Activated CD4-positive, alpha-beta T cell treated with anti-CD3 and anti-CD28 coated beads, Interleukin-2, amount 50 U/mL, for 1 hour (primary cell): ENCODE results near the gene MARCHF9.

Experiments used
- DNase-seq: peaks from one replicate; pipeline ENCODE4 v3.0.0-alpha.2; 2020

The MARCHF9 gene

DNA sequence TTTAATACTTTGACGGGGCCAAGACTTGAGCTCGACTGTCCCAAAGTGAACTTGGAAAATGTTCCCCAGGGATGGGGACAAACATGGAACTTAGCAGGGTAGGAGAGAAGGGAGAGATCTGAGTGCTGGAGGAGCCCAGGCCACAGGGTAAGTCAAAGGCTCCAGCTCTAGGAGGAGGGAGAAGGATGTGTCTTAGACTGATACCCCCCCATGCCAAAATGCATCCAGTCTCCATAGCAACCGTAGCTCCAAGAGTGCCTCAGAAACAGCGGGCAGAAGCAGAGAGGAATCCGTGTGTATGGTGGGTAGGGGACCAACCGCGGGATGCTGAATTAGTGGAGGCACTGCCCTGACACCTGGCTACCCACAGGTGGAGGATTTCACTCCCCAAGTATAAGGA, 15.5 kb upstream of the MARCHF9 start:
- no peak for DNase-seq

GRCh38 chr12:57739914-57740538, 14.9 kb upstream of the MARCHF9 start:
- no peak for DNase-seq

- DNase-seq = peak; percentile 66
Measured at GRCh38 chr12:57740656-57741412, 14.1 kb upstream of the MARCHF9 start.

DNA sequence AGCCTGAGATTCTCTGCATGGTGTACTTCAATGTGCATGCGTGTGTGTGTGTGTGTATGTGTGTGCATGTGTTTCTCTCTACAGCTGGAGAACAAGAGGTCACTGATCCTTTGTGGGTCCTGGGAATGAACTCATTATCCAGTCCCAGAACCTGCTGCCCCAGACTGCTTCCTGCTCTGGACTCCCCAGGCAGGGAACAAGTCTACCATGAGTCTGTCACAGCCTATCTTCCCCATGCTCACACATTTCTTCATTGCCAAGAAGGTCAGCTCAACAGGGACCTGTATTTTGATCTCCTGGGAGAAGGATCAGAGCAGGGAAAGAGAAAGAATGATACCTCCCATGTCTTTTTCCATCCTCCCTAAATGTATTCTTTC, 13.5 kb upstream of the MARCHF9 start:
- DNase-seq = no peak

DNA sequence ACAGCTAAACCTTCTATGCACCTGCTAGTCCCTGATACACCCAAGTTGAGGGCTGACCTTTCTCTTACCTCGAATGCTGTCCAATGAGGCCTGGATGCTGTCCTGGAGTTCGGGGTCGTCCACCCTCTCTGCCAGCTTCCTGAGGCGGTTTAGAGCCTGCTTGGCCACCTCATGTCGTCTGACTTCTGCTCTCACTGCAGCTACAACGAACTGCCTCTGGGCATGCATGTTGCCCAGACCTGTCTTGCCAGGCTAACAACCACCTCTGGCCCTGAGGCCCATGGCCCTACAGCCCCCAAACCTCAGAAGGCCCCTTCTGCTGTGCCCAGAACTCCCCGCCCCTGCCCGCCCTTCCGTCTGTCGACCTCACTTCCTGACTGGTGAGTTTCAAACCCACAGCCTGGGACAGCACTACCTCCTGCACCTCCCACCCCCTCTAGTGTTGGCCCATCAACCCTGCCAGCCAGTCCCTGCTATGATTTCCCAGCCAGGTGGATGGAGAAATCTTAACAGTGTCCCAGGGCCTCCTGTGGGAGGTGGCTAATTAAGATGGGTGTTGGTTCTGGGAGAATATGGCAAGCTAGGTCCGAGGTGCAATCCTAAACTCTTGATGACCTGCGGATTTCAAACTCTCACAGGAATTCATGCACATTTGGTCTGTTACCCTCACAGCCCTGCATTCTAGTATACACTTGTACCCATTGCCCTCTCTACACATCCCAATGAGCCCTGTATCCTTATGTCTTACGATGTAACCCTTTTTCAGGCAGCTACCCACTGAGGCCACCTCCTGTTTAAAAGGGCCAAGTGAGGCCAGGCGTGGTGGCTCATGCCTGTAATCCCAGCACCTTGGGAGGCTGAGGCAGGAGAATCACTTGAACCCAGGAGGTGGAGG, 12.8 kb upstream of the MARCHF9 start:
- peak; percentile 71 for DNase-seq

DNA sequence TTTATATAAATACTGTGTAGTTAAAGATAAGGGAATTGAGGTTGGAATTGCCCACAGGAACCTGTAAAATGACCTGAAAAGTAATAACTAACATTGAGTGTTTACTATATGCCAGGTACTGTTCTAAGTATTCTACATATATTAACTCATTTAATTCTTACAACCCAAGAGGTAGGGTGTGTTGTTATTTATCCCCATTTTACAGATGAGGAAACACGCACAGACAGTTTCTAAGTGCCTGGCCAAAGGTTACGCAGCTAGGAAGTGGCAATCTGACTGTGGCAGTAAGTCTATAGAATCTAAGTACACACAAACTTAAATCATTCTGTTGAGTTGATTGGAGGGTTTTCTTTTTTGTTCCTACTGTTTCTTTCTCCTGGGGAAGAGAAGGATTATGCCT, 11.1 kb upstream of the MARCHF9 start:
- no peak for DNase-seq

- peak; percentile 67 for DNase-seq
Measured at GRCh38 chr12:57744194-57744776, 10.6 kb upstream of the MARCHF9 start.

DNA sequence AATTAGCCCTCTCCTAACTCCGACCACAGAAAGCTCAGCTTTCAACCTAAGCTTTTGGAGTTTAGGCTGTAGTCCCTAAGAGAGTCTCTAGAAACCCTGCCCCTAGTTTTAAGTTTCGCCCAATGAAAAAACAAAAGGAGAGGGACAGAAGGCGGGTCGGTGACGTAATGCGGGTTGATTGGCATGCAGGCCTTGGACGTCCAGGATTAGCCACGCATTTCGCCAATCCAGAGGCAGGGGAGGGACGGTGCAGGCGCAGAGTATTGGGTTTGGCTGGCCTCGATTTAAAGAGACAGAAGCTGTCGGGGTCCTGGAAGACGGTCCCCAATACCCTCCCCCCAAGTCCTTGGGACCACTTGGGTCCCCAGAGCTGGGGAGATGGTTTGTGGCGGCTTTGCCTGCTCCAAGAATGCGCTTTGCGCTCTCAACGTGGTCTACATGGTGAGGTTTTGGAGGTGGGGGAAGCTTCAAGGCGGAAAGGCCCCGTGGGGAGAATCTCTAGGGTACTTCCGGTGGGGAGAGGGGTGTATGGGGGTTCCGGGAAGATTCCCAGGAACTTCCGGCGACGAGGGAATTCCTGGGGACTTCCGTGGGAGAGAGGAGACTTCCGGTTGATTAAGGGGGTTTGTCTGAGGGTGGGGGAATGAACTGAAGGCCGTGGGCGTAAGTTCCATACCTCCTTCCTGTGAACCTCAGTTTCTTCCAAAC, 10.0 kb upstream of the MARCHF9 start, which contains the start of gene TSPAN31:
Gene TSPAN31, plus strand, starts transcription at position 263 of the 708 bp plus-strand sequence. Its CDS starts 116 bp downstream, at position 379.
- DNase-seq = peak; percentile 93

- no peak for DNase-seq
Measured at GRCh38 chr12:57745485-57745881, 9.4 kb upstream of the MARCHF9 start.

- DNase-seq = no peak
Measured at GRCh38 chr12:57746025-57746424, 8.9 kb upstream of the MARCHF9 start.

DNA sequence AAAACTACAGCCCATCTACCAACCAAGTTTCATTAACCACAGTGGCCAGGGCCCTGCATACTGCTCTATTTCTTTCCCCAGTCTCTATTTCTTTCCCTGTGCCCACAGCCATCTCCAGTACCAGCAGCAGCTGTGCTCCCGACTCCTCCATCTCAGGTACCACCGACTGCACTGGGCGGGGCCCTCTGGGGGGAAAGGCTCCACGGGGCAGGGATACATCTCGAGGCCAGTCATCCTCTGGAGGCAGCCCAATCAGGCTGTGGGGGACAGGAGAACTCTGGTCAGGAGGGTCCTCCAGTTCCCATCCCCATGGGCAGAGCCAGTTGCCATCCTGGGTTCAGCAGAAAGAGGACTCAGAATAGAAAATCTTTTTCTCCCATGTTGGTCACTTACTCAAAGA, 5.8 kb upstream of the MARCHF9 start:
- DNase-seq = no peak

DNA sequence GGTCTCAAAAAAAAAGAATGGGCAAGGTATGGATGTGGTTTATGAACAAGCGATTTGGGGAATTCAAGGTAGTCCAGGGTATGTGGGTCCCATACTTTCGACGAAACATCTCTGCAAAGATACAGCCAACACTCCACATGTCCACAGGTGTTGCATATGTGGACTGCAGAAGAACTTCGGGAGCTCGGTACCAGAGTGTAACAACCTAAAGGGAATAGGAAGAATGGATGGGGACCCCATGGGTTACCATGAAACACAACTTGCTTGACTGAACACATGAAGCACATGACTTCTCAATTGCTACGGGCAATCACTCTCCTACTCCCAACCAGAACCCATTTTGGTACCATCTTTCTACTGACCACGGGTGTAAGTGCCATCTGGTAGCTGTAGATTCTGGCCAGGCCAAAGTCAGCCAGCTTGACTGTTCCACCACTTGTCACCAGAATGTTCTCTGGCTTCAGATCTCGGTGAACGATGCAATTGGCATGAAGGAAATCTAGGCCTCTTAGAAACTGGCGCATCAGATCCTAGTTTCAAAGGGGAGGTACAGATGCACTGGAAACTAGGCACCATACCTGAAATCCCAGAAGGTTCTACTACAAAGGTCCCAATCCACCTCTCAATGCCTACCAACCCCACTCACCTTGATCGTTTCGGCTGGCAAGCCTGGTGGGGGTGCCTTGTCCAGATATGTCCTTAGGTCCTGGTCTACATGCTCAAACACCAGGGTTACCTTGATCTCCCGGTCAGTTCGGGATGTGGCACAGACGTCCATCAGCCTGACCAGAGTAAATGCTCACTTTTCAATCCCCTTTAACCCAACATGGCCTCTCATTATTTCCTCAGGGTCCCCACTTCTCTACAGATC, 4.1 kb upstream of the MARCHF9 start:
- DNase-seq = no peak

- no peak for DNase-seq
Measured at GRCh38 chr12:57751432-57751787, 3.5 kb upstream of the MARCHF9 start.

- peak; percentile 99 for DNase-seq
Measured at GRCh38 chr12:57751788-57752667, 2.9 kb upstream of the MARCHF9 start, which contains the start of gene CDK4. Gene CDK4, minus strand, starts transcription at chr12:57752310. Its CDS starts 593 bp downstream, at chr12:57751717.

- no peak for DNase-seq
Measured at GRCh38 chr12:57752668-57753000, 2.3 kb upstream of the MARCHF9 start.

DNA sequence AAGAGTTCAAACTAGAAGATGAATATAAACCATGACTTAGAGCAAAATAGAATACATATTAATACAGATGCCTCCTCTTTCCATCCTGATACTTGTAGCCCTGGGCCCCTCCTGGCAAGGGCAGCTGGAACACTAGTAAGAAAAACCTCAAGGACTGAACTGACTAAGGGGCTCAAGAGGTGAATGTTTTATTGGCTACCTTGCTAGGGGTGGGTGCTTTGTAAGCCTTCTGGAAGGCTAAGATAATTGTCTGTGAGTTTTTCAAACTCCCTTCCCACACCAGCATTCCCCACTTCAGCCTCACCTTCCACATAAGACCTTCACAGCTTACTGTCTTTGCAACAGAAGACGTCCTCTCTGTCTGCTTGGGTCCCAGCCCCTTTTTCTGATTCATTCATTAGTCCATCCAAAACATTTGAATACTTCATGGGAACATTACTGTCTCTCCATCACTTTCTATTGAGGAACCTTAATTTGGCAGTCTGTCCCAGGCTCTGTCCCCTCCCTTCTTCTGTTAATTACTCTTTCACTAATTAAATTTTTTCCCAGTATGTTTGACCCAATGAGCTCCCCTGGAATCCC, 1.1 kb upstream of the MARCHF9 start:
- no peak for DNase-seq

- no peak for DNase-seq
Measured at GRCh38 chr12:57755194-57755453, 221 bp downstream of the MARCHF9 start.

DNA sequence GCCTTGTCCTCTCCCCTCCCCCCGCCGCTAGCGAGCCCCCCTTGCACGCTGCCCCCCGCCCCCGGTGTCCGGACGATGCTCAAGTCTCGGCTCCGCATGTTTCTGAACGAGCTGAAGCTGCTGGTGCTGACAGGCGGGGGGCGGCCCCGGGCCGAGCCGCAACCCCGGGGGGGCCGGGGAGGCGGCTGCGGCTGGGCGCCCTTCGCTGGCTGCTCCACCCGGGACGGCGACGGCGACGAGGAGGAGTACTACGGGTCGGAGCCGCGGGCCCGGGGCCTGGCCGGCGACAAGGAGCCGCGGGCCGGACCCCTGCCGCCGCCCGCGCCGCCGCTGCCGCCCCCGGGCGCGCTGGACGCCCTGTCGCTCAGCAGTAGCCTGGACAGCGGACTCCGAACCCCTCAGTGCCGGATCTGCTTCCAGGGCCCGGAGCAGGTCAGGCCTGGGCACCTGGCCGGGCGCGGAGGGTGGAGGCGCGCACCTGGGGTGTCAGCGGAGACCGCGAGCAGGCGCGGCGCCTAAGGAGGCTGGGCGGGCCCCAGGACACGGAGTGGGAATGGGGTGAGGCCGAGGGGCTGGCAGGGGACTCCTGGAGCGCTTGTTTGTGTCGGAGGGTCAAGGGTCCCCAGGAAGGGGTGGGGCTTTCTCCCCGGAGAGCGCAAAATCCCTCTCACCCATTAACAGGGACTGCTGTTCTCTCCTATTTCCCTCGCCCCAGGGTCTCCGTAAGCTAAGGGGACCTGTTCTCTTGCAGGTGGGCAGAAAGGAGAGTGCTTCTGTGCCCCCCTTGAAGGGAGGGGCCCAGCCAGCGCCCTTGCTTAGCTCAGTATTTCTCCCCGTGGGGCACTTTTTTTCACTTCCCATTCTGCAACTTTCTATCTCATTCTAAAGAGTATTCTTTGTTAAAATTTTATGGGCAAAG, 810 bp downstream of the MARCHF9 start:
- DNase-seq = peak; percentile 45
